ENCODE measurements around the gene GATD1. TPM values are rescaled to one million over a fixed set of nuclear protein-coding genes. Genes with fewer than 3 reads are reported as not detected.

GATD1 gene
- total RNA-seq, 4 donors from 2014 or later: 30.9 to 52.4 (median 39.8) TPM

DNA sequence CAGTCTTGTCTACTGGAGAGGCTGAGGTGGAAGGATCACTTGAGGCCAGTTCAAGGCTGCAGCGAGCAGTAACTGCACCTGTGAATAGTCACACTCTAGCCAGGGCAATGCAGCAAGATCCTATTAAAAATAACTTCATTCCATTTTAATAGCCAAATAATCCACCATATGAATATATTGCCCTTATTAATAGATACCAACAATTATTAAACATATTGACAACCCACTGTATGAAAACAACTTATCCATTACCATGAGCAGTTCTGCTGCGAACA is 10.4 kb downstream of the GATD1 start:
- intact Hi-C loops (cut with DNase I; ENCODE audit: low total_unique reads): no loop called here
- 91 to 92% methylated on average over 2 of the region's 2 CpGs for WGBS, 2 donors
- TF ChIP-seq POLR2A (IDR thresholded peaks at IDR 0.05): no peak

DNA sequence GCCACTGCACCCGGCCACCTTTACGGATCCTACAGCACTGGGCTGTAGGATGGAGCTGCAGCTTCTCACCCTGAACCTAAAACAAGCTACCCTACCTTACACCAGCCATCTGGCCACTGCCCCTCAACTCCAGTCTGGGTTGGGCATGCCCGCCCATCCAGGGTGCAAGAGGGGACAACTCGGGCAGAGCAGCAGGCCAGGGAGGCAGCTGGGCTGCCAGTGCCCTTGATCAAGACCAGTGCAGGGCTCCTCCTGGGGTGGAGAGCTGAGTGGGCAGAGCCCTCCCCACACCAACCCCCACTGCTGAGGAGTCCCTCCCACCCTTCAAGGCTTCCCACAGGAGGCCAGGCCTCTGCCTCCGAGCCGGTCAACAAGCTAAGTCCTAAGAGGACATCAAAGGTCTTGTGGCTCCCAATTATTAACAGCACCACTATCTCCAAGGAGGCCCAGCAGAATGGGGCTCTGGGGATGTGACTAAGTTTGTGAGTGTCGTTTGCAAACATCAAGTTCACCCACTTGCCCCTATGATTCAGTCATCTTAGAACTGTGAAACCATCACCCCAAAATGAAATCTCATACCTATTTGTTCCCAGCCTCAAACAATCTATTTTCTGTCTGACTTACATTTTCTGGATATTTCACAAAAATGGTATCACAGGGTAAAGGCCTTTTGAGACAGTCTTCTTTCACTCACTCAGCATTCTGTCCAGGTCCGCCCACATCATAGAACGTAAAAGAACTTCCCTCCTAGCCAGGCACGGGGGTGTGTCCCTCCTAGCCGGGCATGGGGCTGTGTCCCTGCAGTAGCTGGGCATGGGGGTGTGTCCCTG is 11.0 kb downstream of the GATD1 start:
- intact Hi-C loops (cut with DNase I; ENCODE audit: low total_unique reads): no loop called here

More for the DNA sequence above, 10.4 kb downstream of the GATD1 start:
- H3K4me3 ChIP-seq (ENCODE audit: low read depth, poor library complexity, severe bottlenecking): no peak overlapping the region
- no peak for DNase-seq (ENCODE audit: low spot score in 2 of 2)

DNA sequence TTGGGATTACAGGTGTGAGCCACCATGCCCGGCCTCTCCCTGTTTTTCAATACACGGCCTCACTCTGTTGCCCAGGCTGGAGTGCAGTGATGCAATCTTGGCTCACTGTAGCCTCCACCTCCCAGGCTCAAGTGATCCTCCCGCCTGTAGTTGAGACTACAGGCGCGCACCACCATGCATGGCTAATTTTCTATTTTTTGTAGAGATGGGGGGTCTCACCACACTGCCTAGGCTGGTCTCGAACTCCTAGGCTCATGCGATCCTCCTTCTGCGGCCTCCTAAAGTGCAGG is 11.5 kb downstream of the GATD1 start:
- no peak overlapping the region for H3K4me3 ChIP-seq (ENCODE audit: low read depth, poor library complexity, severe bottlenecking)
- no peak for DNase-seq (ENCODE audit: low spot score in 2 of 2)
- 84 to 96% methylated on average over 8 of the region's 8 CpGs for WGBS, 2 donors
- intact Hi-C loops (cut with DNase I; ENCODE audit: low total_unique reads): no loop called here
- TF ChIP-seq POLR2A (IDR thresholded peaks at IDR 0.05): no peak
- TF ChIP-seq, protein P1, sequence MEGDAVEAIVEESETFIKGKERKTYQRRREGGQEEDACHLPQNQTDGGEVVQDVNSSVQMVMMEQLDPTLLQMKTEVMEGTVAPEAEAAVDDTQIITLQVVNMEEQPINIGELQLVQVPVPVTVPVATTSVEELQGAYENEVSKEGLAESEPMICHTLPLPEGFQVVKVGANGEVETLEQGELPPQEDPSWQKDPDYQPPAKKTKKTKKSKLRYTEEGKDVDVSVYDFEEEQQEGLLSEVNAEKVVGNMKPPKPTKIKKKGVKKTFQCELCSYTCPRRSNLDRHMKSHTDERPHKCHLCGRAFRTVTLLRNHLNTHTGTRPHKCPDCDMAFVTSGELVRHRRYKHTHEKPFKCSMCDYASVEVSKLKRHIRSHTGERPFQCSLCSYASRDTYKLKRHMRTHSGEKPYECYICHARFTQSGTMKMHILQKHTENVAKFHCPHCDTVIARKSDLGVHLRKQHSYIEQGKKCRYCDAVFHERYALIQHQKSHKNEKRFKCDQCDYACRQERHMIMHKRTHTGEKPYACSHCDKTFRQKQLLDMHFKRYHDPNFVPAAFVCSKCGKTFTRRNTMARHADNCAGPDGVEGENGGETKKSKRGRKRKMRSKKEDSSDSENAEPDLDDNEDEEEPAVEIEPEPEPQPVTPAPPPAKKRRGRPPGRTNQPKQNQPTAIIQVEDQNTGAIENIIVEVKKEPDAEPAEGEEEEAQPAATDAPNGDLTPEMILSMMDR (IDR thresholded peaks at IDR 0.05): no peak

More for the DNA sequence above, 11.0 kb downstream of the GATD1 start:
- no peak for DNase-seq (ENCODE audit: low spot score in 2 of 2)
- no peak for TF ChIP-seq POLR2A (IDR thresholded peaks at IDR 0.05)
- TF ChIP-seq, protein P1 (IDR thresholded peaks at IDR 0.05): no peak
- WGBS, 2 donors: 69% methylated on average over 10 to 11 of the region's 11 CpGs
- H3K4me3 ChIP-seq (ENCODE audit: low read depth, poor library complexity, severe bottlenecking): no peak overlapping the region

DNA sequence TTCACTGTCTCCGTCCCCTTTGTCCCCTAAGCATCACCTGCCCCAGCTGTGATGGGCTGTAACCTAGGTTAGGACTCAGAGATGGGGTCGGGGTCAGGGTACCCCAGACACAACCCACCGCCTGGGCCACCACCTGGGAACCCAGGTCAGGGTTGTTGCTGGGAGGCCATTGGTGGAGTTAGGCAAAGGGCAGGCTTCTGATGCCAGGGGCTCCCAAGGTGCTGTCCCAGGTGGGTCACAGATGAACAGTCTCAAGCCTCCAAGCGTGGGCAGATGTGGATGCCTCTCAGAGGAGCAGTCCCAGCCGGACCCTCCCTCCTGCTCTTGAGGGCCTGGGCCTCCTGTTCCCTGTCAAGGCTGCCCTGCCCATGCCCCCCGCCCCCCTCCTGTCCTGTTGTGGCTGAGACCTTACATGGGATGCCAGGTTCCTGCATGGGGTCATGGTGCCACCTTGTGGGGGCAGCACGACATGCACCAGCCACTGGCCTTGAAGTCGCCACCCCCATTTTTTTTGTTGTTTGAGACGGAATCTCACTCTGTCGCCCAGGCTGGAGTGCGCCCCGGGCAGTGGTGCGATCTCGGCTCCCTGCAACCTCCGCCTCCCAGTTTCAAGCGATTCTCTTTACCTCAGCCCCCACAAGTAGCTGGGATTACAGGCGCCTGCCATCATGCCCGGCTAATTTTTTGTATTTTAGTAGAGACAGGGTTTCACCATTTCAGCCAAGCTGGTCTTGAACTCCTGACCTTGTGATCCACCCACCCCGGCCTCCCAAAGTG is 12.1 kb downstream of the GATD1 start:
- TF ChIP-seq POLR2A (IDR thresholded peaks at IDR 0.05): no peak
- TF ChIP-seq, protein P1 (IDR thresholded peaks at IDR 0.05): no peak
- H3K4me3 ChIP-seq (ENCODE audit: low read depth, poor library complexity, severe bottlenecking): no peak overlapping the region
- peak in 1 of 2 donors; percentile 88 for DNase-seq (ENCODE audit: low spot score in 2 of 2)
- WGBS, 2 donors: 77 to 78% methylated on average over 18 to 19 of the region's 19 CpGs
- intact Hi-C loops (cut with DNase I; ENCODE audit: low total_unique reads): no loop called here

DNA sequence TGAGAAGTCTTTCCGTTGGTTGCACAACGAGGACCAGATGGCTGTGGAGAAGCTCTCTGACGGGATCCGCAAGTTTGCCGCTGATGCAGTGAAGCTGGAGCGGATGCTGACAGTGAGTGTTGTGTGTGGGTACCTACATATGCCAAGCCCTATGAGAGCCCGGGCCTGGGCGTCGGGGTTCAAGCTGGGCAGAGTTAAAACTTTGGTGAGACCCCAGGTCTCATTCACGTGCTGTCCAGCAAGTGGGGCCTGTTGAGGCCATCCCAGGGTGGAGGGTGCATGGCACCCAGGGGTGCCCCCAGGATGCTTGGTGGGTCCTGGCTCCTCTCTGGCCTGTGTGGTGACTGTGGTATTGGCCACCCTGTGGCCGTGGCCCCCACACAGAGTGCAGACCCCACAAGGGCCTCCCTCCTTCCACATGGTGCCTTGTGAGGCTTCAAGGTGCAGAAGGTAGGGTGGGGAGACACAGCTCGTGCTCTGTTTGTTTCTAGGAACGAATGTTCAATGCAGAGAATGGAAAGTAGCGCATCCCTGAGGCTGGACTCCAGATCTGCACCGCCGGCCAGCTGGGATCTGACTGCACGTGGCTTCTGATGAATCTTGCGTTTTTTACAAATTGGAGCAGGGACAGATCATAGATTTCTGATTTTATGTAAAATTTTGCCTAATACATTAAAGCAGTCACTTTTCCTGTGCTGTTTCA is 12.8 kb downstream of the GATD1 start:
- intact Hi-C loops (cut with DNase I; ENCODE audit: low total_unique reads): no loop called here
- no peak overlapping the region for H3K4me3 ChIP-seq (ENCODE audit: low read depth, poor library complexity, severe bottlenecking)
- TF ChIP-seq, protein P1 (IDR thresholded peaks at IDR 0.05): no peak
- peak in 1 of 2 donors; percentile 82 for DNase-seq (ENCODE audit: low spot score in 2 of 2)
- 82 to 85% methylated on average over 17 to 18 of the region's 18 CpGs for WGBS, 2 donors
